HG03354 (cell line): ENCODE data around the gene LRP6.

Source experiments
- ATAC-seq: cut with Tn5 transposase; IDR thresholded peaks from one replicate; pipeline ENCODE4 v1.9.1; 2021; ENCODE audit warnings: mild to moderate bottlenecking; ENCODE audit not compliant: unreplicated experiment, poor library complexity, severe bottlenecking

Gene LRP6

DNA sequence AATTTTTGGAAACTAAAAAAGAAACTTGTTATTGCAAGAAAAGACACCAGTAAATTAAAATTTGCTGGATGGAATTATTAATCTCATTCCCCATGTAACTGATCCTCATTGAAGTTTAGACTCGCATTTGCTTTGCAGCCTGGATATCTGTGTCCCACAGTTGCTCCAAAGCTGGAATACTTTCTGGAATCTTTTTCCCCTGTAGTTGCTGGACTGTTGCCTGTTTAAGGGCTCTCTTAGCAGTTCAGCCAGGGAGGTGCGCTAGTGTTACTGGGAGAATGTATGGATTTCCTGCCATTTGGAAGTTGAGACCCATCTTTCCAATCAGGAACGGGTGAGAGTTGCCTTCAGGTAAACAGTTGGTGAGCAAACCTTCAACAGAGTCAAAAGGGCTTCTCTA lies 175.8 kb downstream of the LRP6 start:
- no peak for ATAC-seq

DNA sequence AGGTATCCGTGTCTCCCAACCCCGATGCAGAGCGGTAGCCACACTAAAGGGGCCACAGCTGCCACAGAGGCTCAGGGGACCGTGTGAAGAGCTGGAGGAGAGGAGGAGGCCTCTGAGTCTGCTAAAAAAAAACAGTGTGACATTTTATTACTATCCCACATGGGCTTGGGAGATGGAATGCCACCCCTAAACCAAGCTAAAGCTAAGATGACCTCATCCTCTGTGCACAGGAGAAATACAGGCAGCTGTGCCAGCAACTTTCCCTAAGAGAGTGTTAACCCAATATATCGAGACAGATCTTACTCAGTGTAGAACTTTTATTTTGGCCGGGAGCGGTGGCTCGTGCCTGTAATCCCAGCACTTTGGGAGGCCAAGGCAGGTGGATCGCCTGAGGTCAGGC lies 178.1 kb downstream of the LRP6 start:
- no peak for ATAC-seq

DNA sequence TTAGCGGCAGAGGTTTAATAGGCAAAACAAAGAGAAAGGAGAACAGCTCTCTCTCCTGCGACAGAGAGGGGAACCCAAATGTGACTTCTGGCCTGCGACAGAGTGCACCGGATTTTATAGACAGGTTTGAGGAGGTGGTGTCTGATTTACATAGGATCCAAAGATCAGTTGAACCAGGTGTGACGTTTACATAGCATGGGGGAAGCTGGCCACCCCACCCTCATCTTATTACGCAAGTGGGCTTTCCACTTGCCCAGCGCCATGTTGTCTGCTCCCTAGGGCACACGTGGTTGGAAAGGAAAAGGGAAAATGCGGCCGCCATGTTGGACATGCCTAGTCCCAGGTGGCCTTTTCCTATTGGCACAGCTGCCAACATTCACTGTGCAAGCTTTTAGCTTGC lies 178.7 kb downstream of the LRP6 start:
- no peak for ATAC-seq

DNA sequence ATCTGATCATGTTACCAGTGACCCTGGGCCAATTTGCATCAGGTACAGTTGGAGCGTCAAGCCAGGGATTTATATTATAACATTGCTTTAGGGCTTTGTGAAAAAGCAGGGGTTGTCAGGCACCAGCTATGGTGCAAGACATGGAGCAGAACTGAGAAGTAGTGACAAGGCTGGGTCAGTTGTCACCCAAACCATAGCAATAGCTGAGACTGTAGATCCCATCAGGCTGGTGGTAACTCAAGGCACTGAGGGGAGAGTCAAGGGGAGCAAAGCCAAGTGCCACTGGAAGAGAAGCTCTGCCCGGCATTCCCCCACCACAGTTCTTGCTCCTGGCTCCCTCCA lies 179.2 kb downstream of the LRP6 start:
- ATAC-seq: no peak

DNA sequence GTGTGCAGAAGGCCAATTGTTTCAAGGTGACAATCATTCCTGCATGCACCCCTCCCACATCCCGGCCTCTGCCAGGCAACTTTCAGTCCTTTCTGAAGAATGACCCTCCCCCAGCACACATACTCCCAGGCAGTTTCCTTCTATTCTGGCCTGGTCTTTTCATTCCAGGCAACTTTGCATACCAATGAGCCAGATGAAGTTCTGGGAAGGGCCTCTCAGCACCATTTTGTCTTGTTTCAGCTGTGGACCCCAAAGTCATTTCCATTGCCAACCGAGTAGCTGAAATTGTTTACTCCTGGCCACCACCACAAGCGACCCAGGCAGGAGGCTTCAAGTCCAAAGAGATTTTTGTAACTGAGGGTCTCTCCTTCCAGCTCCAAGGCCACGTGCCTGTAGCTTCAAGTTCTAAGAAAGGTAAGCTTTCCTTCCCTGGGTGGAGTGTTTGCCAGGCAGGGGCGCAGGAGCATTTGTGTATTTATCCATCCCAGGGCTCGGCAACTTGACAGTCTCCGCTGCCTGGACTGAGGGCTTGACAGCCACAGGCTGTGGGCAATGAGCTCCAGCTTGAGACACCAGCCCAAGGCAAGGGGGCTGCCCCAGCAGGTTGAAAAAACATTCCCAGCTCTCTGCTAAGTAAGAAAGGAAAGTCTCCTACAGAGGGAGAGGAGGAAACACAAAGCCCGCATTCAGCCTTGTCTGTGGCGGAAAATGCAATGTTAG lies 179.7 kb downstream of the LRP6 start:
- ATAC-seq: no peak

DNA sequence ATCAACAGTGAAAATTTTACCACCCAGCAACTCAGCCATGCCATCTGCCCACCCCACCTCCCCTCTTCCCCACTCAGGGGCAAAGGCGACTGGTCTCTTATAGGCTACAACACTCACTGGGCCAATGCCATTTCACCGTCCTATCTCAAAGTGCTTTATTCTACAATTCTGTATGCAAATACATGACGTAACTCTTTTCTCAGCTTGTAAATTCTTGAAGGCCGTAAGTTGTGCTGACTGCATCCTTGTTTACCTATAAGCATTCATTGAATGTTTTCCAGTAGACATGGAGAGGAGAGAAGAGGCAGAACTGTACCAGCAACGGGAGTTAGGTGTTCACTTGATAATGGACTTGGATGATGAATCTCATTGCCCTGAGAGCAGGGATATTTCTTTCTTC lies 180.5 kb downstream of the LRP6 start:
- no peak for ATAC-seq

DNA sequence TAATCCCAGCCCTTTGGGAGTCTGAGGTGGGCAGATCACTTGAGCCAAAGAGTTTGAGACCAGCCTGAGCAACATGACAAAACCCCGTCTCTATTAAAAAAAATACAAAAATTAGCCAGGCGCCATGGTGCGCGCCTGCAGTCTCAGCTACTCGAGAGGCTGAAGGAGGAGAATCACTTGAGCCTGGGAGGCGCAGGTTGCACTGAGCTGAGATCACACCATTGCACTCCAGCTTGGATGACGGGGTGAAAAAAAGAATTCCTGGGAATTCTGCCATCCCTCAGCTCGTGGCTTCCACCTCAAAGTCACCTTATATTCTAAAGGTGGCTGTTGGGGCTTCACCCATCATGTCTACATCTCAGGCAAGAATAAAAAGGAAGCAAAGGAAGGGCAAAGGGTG lies 183.2 kb downstream of the LRP6 start:
- no peak for ATAC-seq

DNA sequence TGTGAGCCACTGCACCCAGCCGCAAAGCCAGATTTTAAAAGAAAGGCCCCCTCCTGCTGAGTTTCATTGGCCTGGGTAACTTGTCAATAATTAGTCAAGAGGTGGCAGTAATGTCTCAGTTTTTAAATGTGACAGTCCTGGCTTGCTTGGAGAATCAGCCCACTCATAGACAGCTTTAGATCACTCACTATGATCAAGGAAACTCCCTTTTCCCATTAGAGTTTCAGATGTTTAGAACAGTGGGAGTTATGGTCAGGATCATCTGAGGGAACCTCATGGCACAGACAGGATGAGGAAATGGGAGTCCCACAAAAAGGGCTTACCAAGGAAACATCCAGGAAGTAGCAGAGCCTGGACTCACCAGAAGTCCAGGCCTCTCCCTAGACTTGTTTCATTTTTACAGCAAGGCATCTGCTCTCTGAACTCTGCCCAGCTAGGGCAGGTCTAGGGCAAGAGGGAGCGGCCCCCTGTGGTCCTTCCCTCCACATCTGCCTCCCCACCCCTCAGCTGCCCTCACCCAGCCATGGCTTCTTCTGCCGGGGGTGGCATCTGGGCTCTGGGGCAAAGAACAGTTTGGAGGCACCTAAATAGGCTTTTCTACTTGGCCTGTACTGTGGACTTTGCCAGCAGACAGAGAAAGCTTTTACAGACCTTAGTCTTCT lies 184.9 kb downstream of the LRP6 start:
- peak; percentile 66 for ATAC-seq

DNA sequence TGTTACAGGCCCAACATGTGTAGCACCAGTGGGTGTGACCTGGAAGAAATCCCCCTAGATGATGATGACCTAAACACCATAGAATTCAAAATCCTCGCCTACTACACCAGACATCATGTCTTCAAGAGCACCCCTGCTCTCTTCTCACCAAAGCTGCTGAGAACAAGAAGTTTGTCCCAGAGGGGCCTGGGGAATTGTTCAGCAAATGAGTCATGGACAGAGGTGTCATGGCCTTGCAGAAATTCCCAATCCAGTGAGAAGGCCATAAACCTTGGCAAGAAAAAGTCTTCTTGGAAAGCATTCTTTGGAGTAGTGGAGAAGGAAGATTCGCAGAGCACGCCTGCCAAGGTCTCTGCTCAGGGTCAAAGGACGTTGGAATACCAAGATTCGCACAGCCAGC lies 187.6 kb downstream of the LRP6 start:
- no peak for ATAC-seq

DNA sequence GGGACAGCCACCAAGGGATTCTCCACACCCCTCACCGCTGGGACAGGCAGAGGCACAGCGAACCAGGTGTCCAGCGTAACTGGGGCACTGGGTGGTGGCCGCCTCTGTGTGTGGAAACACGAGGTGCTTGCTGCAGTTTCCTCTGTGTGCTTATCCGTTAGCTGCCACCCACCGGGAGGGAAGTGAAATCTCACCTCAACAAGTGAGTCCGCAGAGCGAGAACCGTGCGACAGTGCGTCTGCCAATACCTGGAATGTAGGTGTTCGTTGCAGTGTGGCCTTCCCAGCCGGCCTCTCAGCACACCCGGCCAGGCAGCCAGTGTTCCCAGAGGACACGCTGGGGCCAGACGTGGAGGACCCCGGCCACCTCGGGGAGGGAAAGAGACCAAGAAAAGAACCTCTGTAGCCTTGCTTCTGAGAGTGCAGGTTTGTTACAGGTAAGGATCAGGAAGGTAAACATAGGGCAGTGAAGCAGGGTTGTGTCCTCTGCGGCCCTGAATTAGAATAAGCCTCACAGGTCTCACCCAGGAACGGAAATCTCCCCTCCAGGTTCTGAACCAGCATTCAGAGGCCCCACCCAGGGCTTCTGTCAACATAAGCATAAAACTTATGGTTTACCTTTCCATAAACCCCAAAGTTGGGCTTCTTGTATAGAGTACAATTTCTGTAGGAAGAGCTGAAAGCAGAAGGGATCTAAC lies 194.6 kb downstream of the LRP6 start:
- no peak for ATAC-seq

DNA sequence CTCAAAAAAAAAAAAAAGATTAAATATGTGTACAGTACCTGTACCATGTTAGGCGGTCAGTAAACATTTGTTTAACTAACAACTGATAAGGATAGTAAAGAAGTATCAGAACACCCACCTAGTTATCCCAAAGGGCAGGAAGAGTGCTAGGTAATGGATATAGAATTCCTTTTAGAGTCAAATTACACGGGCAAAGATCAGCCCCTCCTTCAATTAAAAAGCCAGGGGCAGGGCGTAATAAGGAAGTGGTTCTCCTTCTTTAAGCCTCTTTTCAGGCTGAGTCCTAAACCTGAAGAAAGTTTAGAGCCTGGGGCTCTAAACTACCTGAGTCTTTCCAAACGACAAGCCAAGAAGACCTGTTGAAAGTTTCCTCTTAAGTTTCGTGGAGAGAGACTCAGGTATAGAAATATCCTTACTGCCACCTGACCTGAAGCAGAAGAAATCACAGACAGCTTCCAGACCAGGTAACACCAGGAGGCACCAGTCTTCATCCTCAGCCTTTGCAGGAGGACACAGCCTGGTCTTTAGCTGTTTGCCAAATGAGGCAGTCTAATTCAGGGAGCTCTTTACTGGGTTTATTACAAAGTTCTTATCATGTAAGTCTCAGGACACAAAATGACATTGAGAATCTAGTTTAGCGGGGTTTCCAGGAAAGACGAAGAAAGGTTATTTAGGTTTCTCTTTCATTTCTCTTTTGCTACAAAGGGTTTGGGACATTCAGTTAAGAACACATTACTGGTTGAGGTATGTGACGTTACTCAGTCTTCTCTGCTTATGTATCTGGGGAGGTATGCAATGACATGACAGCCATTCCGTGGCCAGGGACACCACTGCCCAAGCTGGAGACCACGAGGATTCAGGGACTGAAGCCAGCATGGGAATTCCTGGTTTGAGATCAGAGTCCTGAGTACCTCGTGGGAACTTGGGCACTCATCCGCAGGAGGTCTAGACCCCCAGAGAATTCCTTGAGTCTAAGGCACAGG lies 195.9 kb downstream of the LRP6 start, which contains the start of gene BCL2L14:
Gene BCL2L14 (plus strand): TSS at position 266 of the 983 bp plus-strand sequence. CDS start 8,367 bp downstream, outside the sequence.
- no peak for ATAC-seq

DNA sequence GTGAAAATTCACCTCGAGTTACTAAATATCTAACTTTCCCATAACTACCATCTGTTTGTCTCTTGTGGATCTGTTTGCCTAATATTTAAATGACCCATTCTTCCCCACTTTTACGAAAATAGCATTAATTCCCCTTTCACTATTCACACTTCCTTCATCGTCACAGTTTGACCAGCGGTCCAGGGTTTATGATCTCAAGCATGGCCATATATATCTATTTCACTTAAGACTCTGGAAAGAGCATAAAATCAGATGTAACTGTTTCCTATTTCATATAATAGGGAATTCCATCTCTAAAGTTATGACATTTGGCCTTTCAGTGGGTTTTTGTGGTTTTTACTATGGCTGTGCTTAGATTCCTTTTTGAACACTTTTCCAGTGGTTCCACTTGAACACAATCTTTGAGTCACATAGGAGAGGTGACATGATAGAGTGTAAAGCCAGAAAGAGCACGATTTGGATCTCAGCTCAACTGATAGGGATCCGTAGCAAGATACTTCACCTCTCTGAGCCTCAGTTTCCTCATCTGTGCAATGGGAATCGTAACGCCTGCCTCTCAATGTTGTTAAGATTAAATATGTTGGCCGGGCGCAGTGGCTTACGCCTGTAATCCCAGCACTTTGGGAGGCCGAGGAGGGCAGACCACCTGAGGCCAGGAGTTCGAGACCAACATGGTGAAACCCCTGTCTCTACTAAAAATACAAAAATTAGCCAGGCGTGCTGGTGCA lies 196.9 kb downstream of the LRP6 start:
- ATAC-seq: no peak

DNA sequence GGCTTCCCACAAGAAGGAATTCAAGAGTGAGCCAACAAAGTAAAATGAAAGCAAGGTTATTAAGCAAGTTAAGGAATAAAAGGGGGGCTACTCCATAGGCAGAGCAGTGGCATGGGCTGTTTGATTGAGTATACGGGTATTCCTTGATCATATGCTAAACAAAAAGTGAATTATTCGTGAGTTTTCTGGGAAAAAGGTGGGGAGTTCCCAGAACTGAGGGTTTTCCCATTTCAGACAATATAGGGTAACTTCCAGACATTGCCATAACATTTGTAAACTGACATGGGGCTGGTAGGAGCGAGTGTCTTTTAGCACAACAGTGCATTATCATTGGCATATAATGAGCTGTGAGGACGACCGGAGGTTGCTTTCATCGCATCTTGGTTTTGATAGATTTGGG lies 198.1 kb downstream of the LRP6 start:
- ATAC-seq: no peak
